LNCaP clone FGC (cell line): ENCODE measurements around the gene DNAH12.

ENCODE experiments used
- DNase-seq: peaks from one replicate; pipeline ENCODE4 v3.0.0-alpha.2; 2011; ENCODE audit warnings: low read depth
- H3K4me3 ChIP-seq: 2 replicates; pipeline ENCODE4 v1.5.1; 2011; ENCODE audit warnings: mild to moderate bottlenecking, low read depth, low read length, control low read depth
- CTCF ChIP-seq: IDR thresholded peaks from 2 replicates; pipeline ENCODE4 v1.5.1; 2012; ENCODE audit warnings: mild to moderate bottlenecking; ENCODE audit not compliant: control insufficient read depth, insufficient read depth; ENCODE audit errors: extremely low read depth

Gene DNAH12

GRCh38 chr3:57538465-57538864, 5.7 kb downstream of the DNAH12 start:
- peak; percentile 81 for DNase-seq
- TF ChIP-seq CTCF: 0 out of 2 replicates have a peak, but pooled peaks have one; percentile 21
- H3K4me3 ChIP-seq: no peak overlapping the region

GRCh38 chr3:57530071-57530608, 14.0 kb downstream of the DNAH12 start:
- no peak for TF ChIP-seq CTCF
- peak; percentile 87 for DNase-seq
- H3K4me3 ChIP-seq: no peak overlapping the region

GRCh38 chr3:57518276-57518915, 25.7 kb downstream of the DNAH12 start:
- H3K4me3 ChIP-seq: no peak overlapping the region
- no peak for TF ChIP-seq CTCF
- DNase-seq: no peak

- H3K4me3 ChIP-seq: no peak overlapping the region
- no peak for TF ChIP-seq CTCF
- DNase-seq: no peak
Observed at GRCh38 chr3:57512166-57512565, 32.0 kb downstream of the DNAH12 start.

GRCh38 chr3:57505901-57506300, 38.2 kb downstream of the DNAH12 start:
- no peak for TF ChIP-seq CTCF
- no peak for DNase-seq
- no peak overlapping the region for H3K4me3 ChIP-seq

- peak; percentile 39 for DNase-seq
- no peak for TF ChIP-seq CTCF
- H3K4me3 ChIP-seq: no peak overlapping the region
Observed at GRCh38 chr3:57500506-57500905, 43.6 kb downstream of the DNAH12 start.

GRCh38 chr3:57497904-57498303, 46.2 kb downstream of the DNAH12 start:
- TF ChIP-seq CTCF: no peak
- no peak overlapping the region for H3K4me3 ChIP-seq
- no peak for DNase-seq
